Keratinocyte (primary cell): Measurements from ENCODE around the gene CCN5. TPM values are rescaled to one million over a fixed set of nuclear protein-coding genes. Genes with fewer than 3 reads are reported as not detected.
A peak's percentile ranks its signal among the peaks of the same experiment; 100 is the strongest.

Experiments
- DNase-seq: peaks from one replicate; pipeline ENCODE4 v3.0.0-alpha.2; 2011; ENCODE audit warnings: low read depth, missing footprints, low spot score
- FAIRE-seq: peaks from 2 replicates; lab custom pipeline; 2011; peaks lifted over from hg19 to GRCh38; lab: Jason Lieb, UNC
- H2AFZ ChIP-seq: 2 replicates; pipeline ENCODE4 v1.6.0; 2012; ENCODE audit warnings: low read length, control low read depth, inconsistent platforms; ENCODE audit not compliant: control insufficient read depth
- H3K27ac ChIP-seq: 2 replicates; pipeline ENCODE4 v1.5.1; 2011; ENCODE audit warnings: low read length; ENCODE audit not compliant: control insufficient read depth, insufficient read depth
- H3K27me3 ChIP-seq: 3 replicates; pipeline ENCODE4 v1.6.0; 2011; ENCODE audit warnings: low read length; ENCODE audit not compliant: control insufficient read depth, insufficient read depth; ENCODE audit errors: extremely low read depth
- H3K36me3 ChIP-seq, 2 experiments: 2 replicates in 1 of 2; 3 replicates in 1 of 2; pipeline ENCODE4 v1.5.1; 2011; ENCODE audit warnings: low read length in 2 of 2, mild to moderate bottlenecking in 1 of 2; ENCODE audit not compliant: control insufficient read depth in 2 of 2, insufficient read depth in 2 of 2; ENCODE audit errors: extremely low read depth in 1 of 2
- H3K4me1 ChIP-seq: 3 replicates; pipeline ENCODE4 v1.5.1; 2011; ENCODE audit warnings: low read length; ENCODE audit not compliant: control insufficient read depth, insufficient read depth; ENCODE audit errors: extremely low read depth
- H3K4me2 ChIP-seq: 3 replicates; pipeline ENCODE4 v1.6.0; 2011; ENCODE audit warnings: low read depth, low read length; ENCODE audit not compliant: control insufficient read depth, insufficient read depth; ENCODE audit errors: extremely low read depth
- H3K4me3 ChIP-seq, 3 experiments: fragments of 200-600 bp in 1 of 3; sonication (generic) in 1 of 3; 2 replicates in 2 of 3; 3 replicates in 1 of 3; pipeline ENCODE4 v1.5.1; 2011 to 2016; ENCODE audit warnings: low read length in 3 of 3, mild to moderate bottlenecking in 3 of 3, control low read depth in 2 of 3, inconsistent platforms in 1 of 3, low read depth in 1 of 3, mixed read lengths in 1 of 3, mixed run types in 1 of 3, moderate library complexity in 1 of 3; ENCODE audit not compliant: control insufficient read depth in 2 of 3, insufficient read depth in 2 of 3; ENCODE audit errors: extremely low read depth in 1 of 3
- H3K79me2 ChIP-seq: 2 replicates; pipeline ENCODE4 v1.6.0; 2012; ENCODE audit warnings: low read length; ENCODE audit not compliant: control insufficient read depth, insufficient read depth
- H3K9ac ChIP-seq: 3 replicates; pipeline ENCODE4 v1.6.0; 2011; ENCODE audit warnings: low read length; ENCODE audit not compliant: control insufficient read depth, insufficient read depth; ENCODE audit errors: extremely low read depth
- H3K9me1 ChIP-seq: 3 replicates; pipeline ENCODE4 v1.6.0; 2011; ENCODE audit warnings: low read length; ENCODE audit not compliant: control insufficient read depth, insufficient read depth; ENCODE audit errors: extremely low read depth
- H3K9me3 ChIP-seq: 2 replicates; pipeline ENCODE4 v1.5.1; 2012; ENCODE audit warnings: low read depth, low read length; ENCODE audit not compliant: control insufficient read depth
- H4K20me1 ChIP-seq: 3 replicates; pipeline ENCODE4 v1.6.0; 2011; ENCODE audit warnings: low read length; ENCODE audit not compliant: control insufficient read depth, insufficient read depth; ENCODE audit errors: extremely low read depth
- CTCF ChIP-seq, 3 experiments: IDR thresholded peaks in 1 of 3; conservative IDR thresholded peaks in 1 of 3; optimal IDR thresholded peaks in 1 of 3; 2 replicates in 2 of 3; 3 replicates in 1 of 3; pipeline versions ENCODE3 to v1.5.1; 2011; ENCODE audit warnings: low read length in 3 of 3, mild to moderate bottlenecking in 3 of 3, moderate library complexity in 2 of 3, control low read depth in 1 of 3, inconsistent platforms in 1 of 3; ENCODE audit not compliant: insufficient read depth in 2 of 3; ENCODE audit errors: extremely low read depth in 1 of 3
- EZH2 ChIP-seq: IDR thresholded peaks from one replicate; pipeline ENCODE4 v1.6.1; 2012; ENCODE audit warnings: inconsistent platforms, mild to moderate bottlenecking, low read length, moderate library complexity
- dilution Hi-C: fragments of 300-500 bp; cut with MboI; formaldehyde crosslinking; loops from one replicate; pipeline ENCODE4 v1.7.0; 2020; ENCODE audit warnings: low sequenced_read_pairs; ENCODE audit not compliant: extremely low pct_ligation_motif_present
- polyA plus RNA-seq, 5 experiments: library from polyadenylated mRNA; depleted of rRNA in 3 of 5; stranded (reverse) in 3 of 5; stranded (forward) in 1 of 5; unstranded in 1 of 5; fragments of >200 nt; gene quantifications; 1 replicate in 1 of 5; 2 replicates in 3 of 5; 3 replicates in 1 of 5; pipeline versions ENCODE4 v1.2.1 to v1.2.3, GENCODE V29; 2011 to 2012; ENCODE audit warnings: missing spikeins in 2 of 5, low read depth in 1 of 5, low replicate concordance in 1 of 5

CCN5 gene
- polyA plus RNA-seq, 1 donor (not counting 4 experiments of a cell fraction or from before 2014, with no cell fraction given) = not detected

GRCh38 chr20:44745122-44745597, 30.0 kb downstream of the CCN5 start:
- H2AFZ ChIP-seq = no peak overlapping the region

GRCh38 chr20:44745598-44746366, 30.6 kb downstream of the CCN5 start, which contains the start of gene KCNK15:
Gene KCNK15 (plus strand): TSS chr20:44745865. CDS start chr20:44745911, 46 bp downstream.
- DNase-seq (no peak), FAIRE-seq (no peak)
- H3K36me3 ChIP-seq = no peaks in the 10 kb centered on the region
- peaks cover 5% of the 10 kb centered on the region for H4K20me1 ChIP-seq
- H3K9ac ChIP-seq = peak within 1 kb of the TSS; percentile 40
- H3K4me2 ChIP-seq = peak within 1 kb of the TSS; percentile 71
- no peaks in the 10 kb centered on the region for H3K9me3 ChIP-seq
- peaks cover 8% of the 10 kb centered on the region for H3K4me1 ChIP-seq
- no peaks in the 10 kb centered on the region for H3K9me1 ChIP-seq
- H2AFZ ChIP-seq = peak within 1 kb of the TSS; percentile 64
- peak within 1 kb of the TSS; percentile 20 to 57 (median 50) for H3K4me3 ChIP-seq
- H3K79me2 ChIP-seq = no peaks in the 10 kb centered on the region
- dilution Hi-C loops = no loop called here
- no peak within 1 kb of the TSS for H3K27ac ChIP-seq
- TF ChIP-seq EZH2 (peak; percentile 87), CTCF (optimal IDR thresholded peaks at IDR 0.05 in 1 of 3, IDR thresholded peaks at IDR 0.05 in 1 of 3, conservative IDR thresholded peaks at IDR 0.05 in 1 of 3; ENCODE audit: extremely low read depth in 1 of 3, insufficient read depth in 2 of 3, low read length in 3 of 3) (no peak)
- H3K27me3 ChIP-seq = peaks cover 67% of the 10 kb centered on the region

More at GRCh38 chr20:44745122-44745597, 30.0 kb downstream of the CCN5 start:
- H3K27me3 ChIP-seq = peaks cover 61% of the 10 kb centered on the region
- H3K9me3 ChIP-seq = no peaks in the 10 kb centered on the region
- H3K4me2 ChIP-seq = no peak overlapping the region
- TF ChIP-seq EZH2 (no peak), CTCF (optimal IDR thresholded peaks at IDR 0.05 in 1 of 3, IDR thresholded peaks at IDR 0.05 in 1 of 3, conservative IDR thresholded peaks at IDR 0.05 in 1 of 3; ENCODE audit: extremely low read depth in 1 of 3, insufficient read depth in 2 of 3, low read length in 3 of 3) (no peak)
- peaks cover 8% of the 10 kb centered on the region for H3K4me1 ChIP-seq
- dilution Hi-C loops = no loop called here
- FAIRE-seq (no peak), DNase-seq (no peak)
- no peak overlapping the region for H3K27ac ChIP-seq
- H3K9ac ChIP-seq = no peak overlapping the region
- H3K79me2 ChIP-seq = no peaks in the 10 kb centered on the region
- H3K36me3 ChIP-seq = no peaks in the 10 kb centered on the region
- peak overlapping the region in 1 of 3 experiments; percentile 50 for H3K4me3 ChIP-seq
- no peaks in the 10 kb centered on the region for H3K9me1 ChIP-seq
- peaks cover 5% of the 10 kb centered on the region for H4K20me1 ChIP-seq
